Stimulated activated CD8-positive, alpha-beta memory T cell treated with anti-CD3 and anti-CD28 coated beads, Interleukin-15, amount 100 ng/mL, for 4 hours (primary cell): ENCODE data around the gene CCDC188.
"Not testable (repeated sequence)": the region's sequence is repeated elsewhere in the genome, so short reads cannot be mapped to it uniquely, and the experiment has no call there.

Experiments
- DNase-seq, 2 donors: peaks; one replicate each; pipeline ENCODE4 v3.0.0-alpha.2; 2020; ENCODE audit warnings: low read depth in 2 of 2

CCDC188 gene

GRCh38 chr22:20171288-20172140, 20.7 kb upstream of the CCDC188 start:
- DNase-seq: no peak

GRCh38 chr22:20170170-20170569, 19.3 kb upstream of the CCDC188 start:
- no peak for DNase-seq

DNA sequence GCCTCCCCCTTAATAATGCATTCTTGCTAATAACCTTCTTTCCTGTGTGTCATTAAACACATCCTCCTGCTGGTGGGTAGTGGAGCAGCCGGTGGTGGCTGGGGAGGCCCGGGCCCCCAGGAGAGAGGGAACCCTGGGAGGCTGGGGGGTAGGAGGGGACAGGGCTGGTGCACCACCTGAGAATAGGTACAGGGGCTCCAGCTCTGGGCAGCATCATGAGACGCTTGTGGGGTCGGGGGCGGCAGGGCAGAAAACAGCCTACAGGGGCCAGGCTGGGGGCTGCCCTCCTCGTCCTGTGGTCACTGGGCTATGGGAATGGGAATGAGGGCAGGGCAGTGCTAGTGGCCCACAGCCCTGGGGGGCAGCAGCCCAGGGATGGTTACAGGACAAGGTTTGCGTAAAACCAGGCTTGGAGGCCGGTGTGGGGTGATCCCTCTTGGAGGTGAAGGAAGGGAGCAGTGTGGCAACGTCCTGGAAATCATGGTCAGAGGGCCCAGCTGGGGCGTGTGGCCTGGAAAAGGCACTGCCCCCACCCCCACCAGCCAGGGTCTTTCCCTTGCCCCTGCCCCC, 18.5 kb upstream of the CCDC188 start:
- DNase-seq: no peak

- no peak for DNase-seq
Measured at GRCh38 chr22:20167643-20168322, 16.9 kb upstream of the CCDC188 start.

DNA sequence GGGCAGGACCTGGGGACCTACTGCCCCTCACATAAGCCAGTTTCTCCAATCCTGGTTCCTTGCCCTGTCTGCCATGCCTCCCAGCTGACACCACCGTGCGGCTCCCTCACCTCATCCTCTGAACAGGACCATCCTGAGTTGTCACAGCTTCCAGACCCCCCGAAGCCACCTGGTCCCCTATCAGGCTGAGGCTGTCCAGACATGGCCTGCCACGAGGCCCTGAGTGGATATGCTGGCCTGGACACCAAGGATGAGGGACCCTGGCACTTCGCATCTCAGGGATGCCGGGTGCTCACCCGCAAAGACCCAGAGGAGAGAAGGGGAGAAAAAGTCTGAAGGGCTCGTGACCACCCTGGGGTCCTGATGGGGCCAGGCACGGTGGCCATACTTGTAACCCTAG, 15.8 kb upstream of the CCDC188 start:
- no peak for DNase-seq

DNA sequence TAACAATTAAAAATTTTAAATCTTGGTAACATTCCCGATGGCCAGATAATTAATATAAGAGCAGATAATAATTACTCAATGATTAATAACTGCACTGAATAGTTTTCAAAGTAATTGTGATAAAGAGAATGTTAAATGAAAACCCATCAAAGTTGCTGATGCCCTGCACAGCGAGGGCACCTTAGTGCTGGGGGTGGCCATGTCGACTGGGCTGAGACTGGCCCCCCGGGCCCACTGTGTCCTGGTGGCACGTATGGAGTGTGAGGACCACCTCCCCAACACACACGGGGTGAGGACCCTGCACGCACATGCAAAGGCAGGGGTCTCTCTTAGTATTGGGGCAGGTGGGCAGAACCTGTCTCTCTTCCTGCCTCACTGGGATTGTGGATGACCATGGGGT, 15.1 kb upstream of the CCDC188 start:
- DNase-seq: no peak

GRCh38 chr22:20165421-20165820, 14.6 kb upstream of the CCDC188 start:
- DNase-seq: no peak

GRCh38 chr22:20164863-20165262, 14.0 kb upstream of the CCDC188 start:
- DNase-seq: no peak

DNA sequence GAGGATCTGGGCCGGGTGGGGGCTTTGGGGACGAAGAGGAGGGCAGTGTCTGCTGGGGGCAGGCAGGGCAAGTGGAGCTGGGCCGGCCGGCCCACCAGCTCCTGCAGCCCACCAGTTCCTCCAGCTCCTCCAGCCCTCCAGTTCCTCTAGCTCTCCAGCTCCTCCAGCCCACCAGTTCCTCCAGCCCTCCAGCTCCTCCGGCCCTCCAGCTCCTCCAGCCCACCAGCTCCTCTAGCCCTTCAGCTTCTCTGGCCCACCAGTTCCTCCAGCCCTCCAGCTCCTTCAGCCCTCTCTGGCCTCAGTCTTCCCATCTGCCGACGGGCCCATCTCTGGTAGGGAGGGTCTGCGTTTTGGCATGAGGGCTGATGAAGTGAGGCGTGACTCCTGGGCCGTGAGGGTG, 9.2 kb upstream of the CCDC188 start:
- DNase-seq: no peak

- not testable (repeated sequence) for DNase-seq
Measured at GRCh38 chr22:20159531-20159930, 8.7 kb upstream of the CCDC188 start.

DNA sequence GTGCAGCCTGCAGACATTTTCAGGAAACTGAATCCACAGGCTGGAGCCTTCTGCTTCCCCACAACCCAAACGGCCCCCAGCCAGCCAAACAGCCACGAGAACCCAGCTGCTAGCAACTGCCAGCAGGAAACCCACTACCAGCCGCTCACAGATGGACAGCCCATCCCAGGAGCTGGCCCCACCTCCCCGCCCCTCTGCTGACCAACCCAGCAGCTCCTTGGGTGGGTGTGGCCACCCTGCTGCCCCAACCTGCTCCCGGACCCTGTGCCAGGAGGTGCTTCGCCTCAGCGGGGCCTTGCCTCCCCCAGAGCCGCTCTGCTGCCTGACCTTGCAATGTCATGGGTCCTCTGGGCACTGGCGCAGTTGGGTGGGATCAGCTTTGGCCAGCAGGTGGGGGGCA, 8.2 kb upstream of the CCDC188 start:
- DNase-seq: no peak

- DNase-seq: no peak
Measured at GRCh38 chr22:20158391-20159036, 7.7 kb upstream of the CCDC188 start.

DNA sequence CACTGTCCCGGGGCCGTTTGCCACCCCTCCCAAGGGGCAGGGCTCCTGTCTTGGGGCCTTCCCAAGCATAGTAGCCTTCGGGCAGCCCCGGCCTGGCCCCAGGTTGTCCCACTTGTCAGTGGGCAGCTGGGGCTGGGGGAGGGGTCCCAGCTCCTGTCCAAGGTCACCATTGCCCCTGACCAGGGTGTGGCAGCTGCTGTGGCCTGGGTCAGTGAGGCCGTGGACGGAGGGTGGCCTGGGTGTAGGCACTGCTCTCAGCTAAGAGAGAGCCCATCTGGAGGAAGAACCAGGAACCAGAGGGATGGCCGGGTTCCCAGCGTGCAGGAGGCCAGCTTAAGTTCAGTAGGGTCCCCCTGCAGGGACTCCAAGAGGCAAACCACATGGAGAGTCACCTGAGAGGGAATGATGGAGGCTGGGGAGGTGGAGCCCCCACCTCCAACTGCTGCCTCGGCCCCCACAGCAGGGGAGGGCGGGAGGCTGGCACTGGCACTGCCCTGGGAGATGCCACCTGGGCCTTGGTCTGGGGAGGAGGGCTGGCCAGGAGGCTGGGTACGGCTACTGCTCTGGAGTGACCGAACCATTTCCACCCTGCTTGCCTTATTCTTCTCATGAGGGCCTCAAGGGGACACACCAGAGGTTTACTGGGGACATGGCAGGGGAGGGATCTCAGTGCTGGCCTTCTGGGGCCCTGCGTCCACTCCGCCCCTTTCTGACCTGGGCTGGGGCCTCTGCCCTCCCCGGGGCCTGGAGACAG, 6.8 kb upstream of the CCDC188 start:
- no peak for DNase-seq

GRCh38 chr22:20156611-20157429, 6.0 kb upstream of the CCDC188 start:
- peak; percentile 64 to 72 for DNase-seq

GRCh38 chr22:20156042-20156389, 5.2 kb upstream of the CCDC188 start:
- DNase-seq: no peak

GRCh38 chr22:20155330-20156041, 4.6 kb upstream of the CCDC188 start:
- no peak for DNase-seq

DNA sequence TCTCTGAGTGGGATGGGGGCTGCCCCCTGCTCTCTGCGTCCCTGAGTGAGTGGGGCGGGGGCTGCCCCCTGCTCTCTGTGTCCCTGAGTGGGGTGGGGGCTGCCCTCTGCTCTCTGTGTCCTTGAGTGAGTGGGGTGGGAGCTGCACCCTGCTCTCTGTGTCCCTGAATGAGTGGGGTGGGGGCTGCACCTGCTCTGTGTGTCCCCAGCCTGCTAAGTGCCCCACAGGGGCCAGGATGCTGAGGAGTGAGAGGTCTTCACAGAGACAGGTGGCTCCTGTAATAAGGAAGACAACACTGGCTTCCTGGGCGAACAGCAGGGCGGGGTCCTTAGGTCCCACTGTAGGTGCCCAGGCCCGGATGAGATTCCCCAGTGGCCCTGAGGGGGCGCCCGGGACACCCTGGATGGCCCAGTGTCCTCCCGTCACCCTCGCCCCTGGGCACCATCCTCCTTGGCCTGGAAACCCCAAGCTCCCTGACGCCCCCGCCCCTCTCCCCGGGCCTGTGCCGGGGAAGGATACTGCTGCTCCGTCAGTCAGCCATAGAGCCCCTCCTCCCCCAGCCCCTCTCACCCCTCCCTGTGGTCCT, 3.8 kb upstream of the CCDC188 start:
- DNase-seq: no peak

DNA sequence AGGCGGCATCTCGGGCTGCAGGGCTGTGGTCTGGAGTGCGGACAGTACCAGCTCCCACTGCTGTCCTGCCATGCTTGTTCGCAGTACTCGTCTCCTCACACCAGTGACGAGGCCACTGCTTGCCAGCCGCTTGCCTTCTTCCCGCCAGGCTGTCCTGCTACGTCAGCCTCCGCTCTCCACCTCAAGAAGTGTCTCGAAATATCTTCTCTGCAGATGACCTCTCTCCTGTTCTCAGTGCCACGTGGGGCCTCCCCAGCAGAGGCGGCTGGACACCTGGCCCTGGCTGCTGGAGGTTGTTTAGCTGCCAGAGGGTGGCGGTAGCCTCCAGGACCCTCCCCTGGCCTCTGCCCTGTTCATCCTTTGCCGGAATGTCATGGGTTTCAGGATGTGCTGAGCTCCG, 3.1 kb upstream of the CCDC188 start:
- DNase-seq: no peak

GRCh38 chr22:20152464-20152890, 1.6 kb upstream of the CCDC188 start:
- no peak for DNase-seq

DNA sequence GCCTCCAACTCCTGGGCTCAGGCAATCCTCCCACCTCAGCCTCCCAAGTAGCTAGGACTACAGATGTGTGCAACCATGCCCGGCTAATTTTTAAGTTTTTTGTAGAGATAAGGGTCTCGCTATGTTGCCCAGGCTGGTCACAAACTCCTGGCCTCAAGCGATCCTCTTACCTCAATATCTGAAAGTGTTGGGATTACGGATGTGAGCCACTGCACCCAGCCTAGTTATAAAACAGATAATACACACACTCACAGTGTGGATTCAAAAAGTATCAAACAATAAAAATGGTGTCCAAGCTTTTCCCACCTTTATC, 377 bp upstream of the CCDC188 start:
- DNase-seq: no peak
